CD1c-positive myeloid dendritic cell (primary cell): ENCODE results near the gene ATP6AP1.

ENCODE experiments used
- DNase-seq: peaks from one replicate; pipeline ENCODE4 v3.0.0-alpha.2; 2016; ENCODE audit errors: extremely low spot score

The ATP6AP1 gene

GRCh38 chrX:154470434-154470833 lies 42.0 kb downstream of the ATP6AP1 start:
- DNase-seq: no peak

DNA sequence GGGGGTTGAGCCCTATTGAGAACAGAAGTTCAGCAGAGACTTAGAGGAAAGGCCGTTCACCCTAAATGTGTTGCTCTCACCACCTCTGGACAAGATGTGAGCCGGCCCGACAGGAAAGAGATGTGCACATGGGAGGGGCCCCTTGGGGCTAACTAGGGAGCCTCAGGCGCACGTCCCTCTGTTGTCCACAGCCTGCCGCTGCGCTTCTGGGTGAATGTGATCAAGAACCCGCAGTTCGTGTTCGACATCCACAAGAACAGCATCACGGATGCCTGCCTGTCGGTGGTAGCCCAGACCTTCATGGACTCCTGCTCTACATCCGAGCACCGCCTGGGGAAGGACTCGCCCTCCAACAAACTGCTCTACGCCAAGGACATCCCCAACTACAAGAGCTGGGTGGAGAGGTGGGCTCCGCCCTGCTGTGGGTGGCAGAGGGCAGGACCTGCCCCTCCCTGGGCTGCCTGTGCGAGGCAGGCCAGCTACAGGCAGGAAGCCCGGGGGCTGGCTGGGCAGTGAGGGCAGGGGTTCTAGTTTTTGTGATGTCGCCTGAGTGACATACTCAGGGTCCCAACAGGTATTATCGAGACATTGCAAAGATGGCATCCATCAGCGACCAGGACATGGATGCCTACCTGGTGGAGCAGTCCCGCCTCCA lies 42.6 kb downstream of the ATP6AP1 start:
- no peak for DNase-seq

- no peak for DNase-seq
These were observed 43.6 kb downstream of the ATP6AP1 start for GRCh38 chrX:154471839-154472684.

DNA sequence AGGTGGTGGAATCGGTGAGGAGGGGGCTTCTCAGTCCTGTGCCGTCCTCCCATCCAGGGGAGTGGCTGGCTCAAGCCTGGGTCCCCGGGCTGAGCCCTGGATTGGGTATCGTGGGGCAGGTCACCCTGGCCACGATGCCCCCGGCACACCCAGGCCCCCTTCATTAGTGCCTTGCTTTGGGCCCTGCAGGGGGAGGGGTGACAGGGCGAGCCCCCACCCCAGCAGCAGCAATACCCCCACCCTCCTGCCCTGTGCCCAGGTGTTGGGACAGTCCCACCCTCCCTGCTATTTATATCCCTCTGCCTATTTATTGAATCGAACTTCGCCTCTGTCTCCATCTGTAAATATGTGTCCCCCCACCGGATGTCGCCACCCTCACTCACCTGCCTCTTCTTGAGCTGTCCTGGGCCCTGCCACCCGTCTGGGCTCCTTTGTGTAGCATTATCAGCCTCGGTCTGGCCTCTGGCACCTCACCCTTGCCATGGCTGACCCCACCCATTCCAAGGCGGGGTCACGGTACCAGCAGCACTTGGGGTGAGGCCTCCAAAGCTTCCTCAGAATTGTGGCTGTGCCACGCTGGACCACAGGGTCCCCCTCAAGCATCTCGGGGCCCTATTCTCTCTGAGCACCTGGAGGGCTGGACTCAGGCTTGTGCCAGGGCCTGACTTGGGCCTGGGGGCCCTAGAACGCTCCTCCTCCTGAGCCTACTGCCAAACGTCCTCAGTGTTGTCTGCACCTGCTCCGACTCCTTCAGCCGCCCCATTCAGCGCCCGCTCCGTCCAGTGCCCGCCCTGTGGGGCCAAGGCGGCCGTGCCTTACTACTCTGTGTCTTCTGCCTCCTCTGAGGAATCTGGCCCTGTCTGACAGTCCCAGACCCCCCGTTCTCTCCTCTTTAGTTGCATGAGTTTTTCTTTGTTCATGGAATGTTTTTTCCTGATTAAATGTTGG lies 44.5 kb downstream of the ATP6AP1 start:
- no peak for DNase-seq

DNA sequence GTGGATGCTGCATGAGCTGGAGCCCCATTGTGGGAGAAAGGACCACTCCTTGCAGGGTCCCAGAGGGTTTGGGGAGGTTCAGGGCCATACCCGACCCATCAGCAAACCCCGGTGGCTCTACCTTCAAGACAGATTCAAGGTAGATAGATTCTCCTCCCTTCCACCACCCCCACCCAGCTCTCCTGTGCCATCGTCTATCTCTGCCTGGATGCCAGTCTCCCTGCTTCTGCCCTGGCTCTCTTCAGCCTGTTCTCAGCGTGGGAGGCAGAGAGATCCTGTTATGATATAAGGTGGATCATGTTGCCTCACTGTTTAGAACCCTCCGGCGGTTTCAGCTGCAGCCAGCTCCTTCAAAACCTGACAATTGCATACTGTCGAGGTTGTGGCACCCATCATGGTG lies 45.2 kb downstream of the ATP6AP1 start:
- DNase-seq: no peak

- no peak for DNase-seq
These were observed 48.3 kb downstream of the ATP6AP1 start for GRCh38 chrX:154476821-154477220.

GRCh38 chrX:154477891-154478477 lies 49.5 kb downstream of the ATP6AP1 start:
- DNase-seq: no peak

DNA sequence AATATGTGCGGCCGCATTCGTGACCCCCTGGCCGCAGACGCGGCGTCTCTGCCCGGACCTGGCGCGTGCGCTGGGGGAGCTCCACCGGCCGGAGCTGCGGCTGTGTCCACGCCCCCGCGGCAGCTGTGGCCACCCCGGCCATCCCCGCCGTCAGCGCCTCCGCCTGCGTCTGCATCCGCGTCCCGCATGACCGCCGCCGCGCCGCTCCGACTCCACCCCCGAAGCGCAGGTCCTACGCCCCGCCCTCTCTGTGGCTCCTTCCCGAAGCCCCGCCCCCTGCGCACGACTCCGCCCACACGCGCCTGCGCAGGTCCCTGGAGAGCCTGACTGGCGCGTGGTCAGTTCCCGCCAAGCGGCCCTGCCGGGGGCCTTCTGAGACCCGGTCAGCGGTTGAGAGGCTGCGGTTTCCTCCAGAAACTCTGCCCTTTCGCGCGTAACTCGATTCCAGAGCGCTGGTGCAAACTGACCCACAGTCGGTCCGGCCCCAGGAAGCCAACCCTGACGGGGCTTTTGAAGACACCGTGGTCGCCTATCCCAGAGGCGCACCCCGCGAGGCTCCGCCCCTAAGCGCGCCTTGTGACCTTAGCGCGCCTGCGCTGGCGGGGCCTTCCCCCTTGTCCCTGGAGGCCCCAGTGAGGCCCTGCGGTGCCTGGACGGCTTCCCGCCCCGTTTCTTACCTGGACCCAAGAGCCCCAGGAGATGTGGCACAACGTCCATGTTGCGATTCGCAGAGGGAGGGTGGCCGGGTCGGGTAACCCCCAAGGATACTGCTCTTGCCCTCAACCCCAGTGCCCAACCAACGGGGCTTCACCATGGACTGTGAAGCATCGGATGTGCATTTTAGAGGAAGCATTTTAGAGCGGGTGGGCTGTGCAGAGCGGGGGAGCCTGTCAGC lies 50.5 kb downstream of the ATP6AP1 start, which contains the start of gene LAGE3:
TSS of gene LAGE3 (minus strand) at position 554 of the 895 bp plus-strand sequence. CDS start at position 188, 366 bp downstream.
- peak; percentile 93 for DNase-seq

- no peak for DNase-seq
These were observed 52.7 kb downstream of the ATP6AP1 start for GRCh38 chrX:154481195-154481594.

GRCh38 chrX:154481911-154482601 lies 53.6 kb downstream of the ATP6AP1 start:
- DNase-seq: no peak

DNA sequence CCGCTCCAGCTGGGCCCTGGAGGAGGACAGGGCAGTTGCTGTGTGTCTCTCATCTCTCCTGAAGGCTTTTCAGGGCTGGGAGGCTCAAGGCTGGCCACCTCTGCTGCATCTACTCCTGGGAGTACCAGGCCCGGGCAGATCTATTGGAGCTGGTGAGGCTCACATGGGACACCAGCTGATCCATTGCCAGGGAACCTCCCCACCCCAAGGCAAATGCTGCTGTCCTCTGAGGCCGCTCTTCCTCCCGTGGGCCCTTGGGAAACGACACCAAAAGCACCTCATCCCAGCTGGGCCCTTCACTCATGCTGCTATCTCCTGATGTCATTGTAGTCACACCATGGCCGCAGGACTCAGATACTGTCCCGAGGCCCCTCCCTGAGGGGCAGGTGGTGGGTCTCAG lies 54.3 kb downstream of the ATP6AP1 start:
- no peak for DNase-seq

DNA sequence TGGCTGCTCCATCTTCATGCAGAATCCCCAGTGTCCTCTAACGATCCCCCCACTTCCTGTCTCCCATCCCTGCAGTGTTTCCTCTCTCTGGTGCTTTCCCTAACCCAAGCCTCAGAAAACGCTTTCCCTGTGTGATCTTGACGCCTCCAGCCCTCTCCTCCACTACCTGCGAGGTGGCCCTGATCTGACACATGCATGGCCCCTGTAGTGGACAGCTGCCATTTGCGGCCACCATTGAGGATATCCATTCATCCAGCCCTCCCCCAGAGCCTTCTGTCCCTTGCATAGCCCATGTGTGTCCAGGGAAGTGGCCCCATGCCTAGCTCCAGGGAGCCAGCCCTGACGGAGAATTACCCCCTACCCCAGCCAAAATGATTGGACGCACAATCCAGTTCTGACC lies 54.8 kb downstream of the ATP6AP1 start:
- no peak for DNase-seq

GRCh38 chrX:154484255-154485149 lies 56.0 kb downstream of the ATP6AP1 start:
- DNase-seq: peak; percentile 15

- DNase-seq: no peak
These were observed 56.9 kb downstream of the ATP6AP1 start for GRCh38 chrX:154485150-154486051.

DNA sequence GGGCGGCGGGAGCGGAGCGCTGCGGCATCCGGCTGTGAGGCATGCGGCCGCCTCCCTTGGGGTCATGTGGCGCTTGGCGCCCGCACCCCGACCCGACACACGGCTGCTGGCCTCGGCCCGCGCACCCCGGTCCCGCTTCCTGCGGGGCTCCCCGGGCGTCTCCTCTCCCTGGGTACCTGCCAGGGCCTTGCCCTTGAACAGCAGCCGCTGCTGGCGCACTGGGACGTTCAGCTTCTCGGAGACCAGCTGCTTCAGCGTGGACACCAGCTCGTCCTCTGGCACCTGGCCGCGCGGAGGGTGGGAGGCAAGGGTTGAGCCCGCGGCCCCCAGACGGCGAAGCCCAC lies 57.5 kb downstream of the ATP6AP1 start:
- DNase-seq: peak; percentile 11
